Measurements from ENCODE around the gene MEGF8. TPM values are rescaled to one million over a fixed set of nuclear protein-coding genes. Genes with fewer than 3 reads are reported as not detected.

The MEGF8 gene
- total and polyA plus RNA-seq, 2 of the 13 experiments (the other 11 are each of a cell fraction or from before 2014, with no cell fraction given) = 4.0 to 8.8 TPM

DNA sequence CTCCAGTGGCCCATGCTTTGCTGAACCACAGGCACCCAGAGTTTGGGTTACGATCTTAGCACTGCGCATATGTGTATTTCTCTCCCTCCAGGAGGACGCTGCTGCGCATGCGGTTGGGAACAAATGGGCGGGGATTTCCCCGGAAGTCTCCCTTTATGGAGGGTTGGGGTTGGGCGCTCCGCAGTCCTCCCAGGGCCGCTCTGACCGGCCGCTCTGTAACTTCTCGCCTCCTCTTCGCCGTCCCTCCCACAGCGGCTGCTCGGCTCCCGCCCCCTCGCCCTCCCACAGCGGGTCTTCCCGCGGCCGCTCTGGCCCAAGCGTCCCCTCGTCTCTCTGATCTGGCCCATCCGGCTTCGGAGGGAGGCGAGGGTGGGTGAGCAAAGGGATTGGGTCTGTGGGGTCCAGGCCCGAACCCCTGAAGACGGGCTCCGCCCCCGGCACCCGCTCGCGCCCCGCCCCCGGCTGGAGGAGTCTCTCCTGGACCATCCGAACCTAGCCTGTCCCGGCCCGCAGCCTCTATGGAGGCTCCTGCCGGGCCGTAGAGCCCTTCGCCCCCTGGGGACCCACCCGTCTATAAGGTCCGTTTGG lies at the start of gene MEGF8 (continued):
- TF ChIP-seq, protein P1, sequence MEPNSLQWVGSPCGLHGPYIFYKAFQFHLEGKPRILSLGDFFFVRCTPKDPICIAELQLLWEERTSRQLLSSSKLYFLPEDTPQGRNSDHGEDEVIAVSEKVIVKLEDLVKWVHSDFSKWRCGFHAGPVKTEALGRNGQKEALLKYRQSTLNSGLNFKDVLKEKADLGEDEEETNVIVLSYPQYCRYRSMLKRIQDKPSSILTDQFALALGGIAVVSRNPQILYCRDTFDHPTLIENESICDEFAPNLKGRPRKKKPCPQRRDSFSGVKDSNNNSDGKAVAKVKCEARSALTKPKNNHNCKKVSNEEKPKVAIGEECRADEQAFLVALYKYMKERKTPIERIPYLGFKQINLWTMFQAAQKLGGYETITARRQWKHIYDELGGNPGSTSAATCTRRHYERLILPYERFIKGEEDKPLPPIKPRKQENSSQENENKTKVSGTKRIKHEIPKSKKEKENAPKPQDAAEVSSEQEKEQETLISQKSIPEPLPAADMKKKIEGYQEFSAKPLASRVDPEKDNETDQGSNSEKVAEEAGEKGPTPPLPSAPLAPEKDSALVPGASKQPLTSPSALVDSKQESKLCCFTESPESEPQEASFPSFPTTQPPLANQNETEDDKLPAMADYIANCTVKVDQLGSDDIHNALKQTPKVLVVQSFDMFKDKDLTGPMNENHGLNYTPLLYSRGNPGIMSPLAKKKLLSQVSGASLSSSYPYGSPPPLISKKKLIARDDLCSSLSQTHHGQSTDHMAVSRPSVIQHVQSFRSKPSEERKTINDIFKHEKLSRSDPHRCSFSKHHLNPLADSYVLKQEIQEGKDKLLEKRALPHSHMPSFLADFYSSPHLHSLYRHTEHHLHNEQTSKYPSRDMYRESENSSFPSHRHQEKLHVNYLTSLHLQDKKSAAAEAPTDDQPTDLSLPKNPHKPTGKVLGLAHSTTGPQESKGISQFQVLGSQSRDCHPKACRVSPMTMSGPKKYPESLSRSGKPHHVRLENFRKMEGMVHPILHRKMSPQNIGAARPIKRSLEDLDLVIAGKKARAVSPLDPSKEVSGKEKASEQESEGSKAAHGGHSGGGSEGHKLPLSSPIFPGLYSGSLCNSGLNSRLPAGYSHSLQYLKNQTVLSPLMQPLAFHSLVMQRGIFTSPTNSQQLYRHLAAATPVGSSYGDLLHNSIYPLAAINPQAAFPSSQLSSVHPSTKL (CRISPR knock-in tag; IDR thresholded peaks at IDR 0.05) = peak; percentile 58
- TF ChIP-seq, protein P2, sequence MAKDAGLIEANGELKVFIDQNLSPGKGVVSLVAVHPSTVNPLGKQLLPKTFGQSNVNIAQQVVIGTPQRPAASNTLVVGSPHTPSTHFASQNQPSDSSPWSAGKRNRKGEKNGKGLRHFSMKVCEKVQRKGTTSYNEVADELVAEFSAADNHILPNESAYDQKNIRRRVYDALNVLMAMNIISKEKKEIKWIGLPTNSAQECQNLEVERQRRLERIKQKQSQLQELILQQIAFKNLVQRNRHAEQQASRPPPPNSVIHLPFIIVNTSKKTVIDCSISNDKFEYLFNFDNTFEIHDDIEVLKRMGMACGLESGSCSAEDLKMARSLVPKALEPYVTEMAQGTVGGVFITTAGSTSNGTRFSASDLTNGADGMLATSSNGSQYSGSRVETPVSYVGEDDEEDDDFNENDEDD (CRISPR knock-in tag; IDR thresholded peaks at IDR 0.05; ENCODE audit: borderline replicate concordance) = 0 out of 2 replicates have a peak, but pooled peaks have one; percentile 33
- TF ChIP-seq CREB1 (IDR thresholded peaks at IDR 0.05) (no peak), CREB1 (CRISPR knock-in tag; IDR thresholded peaks at IDR 0.05) (peak; percentile 42; the same call in 1 of the 2 replicates), ZNF781 (CRISPR knock-in tag; IDR thresholded peaks at IDR 0.05; ENCODE audit: borderline replicate concordance, not compliant biosample characterization) (peak; percentile 52), HOXA3 (CRISPR knock-in tag; IDR thresholded peaks at IDR 0.05) (peak; percentile 69; the same call in 1 of the 2 replicates), ZFX (CRISPR knock-in tag; IDR thresholded peaks at IDR 0.05; ENCODE audit: low read depth) (peak; percentile 85), ZNF510 (CRISPR knock-in tag; IDR thresholded peaks at IDR 0.05; ENCODE audit: low read depth) (no peak)
- TF ChIP-seq, protein P3, sequence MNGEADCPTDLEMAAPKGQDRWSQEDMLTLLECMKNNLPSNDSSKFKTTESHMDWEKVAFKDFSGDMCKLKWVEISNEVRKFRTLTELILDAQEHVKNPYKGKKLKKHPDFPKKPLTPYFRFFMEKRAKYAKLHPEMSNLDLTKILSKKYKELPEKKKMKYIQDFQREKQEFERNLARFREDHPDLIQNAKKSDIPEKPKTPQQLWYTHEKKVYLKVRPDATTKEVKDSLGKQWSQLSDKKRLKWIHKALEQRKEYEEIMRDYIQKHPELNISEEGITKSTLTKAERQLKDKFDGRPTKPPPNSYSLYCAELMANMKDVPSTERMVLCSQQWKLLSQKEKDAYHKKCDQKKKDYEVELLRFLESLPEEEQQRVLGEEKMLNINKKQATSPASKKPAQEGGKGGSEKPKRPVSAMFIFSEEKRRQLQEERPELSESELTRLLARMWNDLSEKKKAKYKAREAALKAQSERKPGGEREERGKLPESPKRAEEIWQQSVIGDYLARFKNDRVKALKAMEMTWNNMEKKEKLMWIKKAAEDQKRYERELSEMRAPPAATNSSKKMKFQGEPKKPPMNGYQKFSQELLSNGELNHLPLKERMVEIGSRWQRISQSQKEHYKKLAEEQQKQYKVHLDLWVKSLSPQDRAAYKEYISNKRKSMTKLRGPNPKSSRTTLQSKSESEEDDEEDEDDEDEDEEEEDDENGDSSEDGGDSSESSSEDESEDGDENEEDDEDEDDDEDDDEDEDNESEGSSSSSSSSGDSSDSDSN (CRISPR knock-in tag; IDR thresholded peaks at IDR 0.05) = peak; percentile 45
- TF ChIP-seq, protein P4, sequence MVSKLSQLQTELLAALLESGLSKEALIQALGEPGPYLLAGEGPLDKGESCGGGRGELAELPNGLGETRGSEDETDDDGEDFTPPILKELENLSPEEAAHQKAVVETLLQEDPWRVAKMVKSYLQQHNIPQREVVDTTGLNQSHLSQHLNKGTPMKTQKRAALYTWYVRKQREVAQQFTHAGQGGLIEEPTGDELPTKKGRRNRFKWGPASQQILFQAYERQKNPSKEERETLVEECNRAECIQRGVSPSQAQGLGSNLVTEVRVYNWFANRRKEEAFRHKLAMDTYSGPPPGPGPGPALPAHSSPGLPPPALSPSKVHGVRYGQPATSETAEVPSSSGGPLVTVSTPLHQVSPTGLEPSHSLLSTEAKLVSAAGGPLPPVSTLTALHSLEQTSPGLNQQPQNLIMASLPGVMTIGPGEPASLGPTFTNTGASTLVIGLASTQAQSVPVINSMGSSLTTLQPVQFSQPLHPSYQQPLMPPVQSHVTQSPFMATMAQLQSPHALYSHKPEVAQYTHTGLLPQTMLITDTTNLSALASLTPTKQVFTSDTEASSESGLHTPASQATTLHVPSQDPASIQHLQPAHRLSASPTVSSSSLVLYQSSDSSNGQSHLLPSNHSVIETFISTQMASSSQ (IDR thresholded peaks at IDR 0.05; ENCODE audit: low read depth) = no peak
- TF ChIP-seq, protein P4 (CRISPR knock-in tag; IDR thresholded peaks at IDR 0.05; ENCODE audit: borderline replicate concordance) = peak; percentile 53
- TF ChIP-seq, protein P5, sequence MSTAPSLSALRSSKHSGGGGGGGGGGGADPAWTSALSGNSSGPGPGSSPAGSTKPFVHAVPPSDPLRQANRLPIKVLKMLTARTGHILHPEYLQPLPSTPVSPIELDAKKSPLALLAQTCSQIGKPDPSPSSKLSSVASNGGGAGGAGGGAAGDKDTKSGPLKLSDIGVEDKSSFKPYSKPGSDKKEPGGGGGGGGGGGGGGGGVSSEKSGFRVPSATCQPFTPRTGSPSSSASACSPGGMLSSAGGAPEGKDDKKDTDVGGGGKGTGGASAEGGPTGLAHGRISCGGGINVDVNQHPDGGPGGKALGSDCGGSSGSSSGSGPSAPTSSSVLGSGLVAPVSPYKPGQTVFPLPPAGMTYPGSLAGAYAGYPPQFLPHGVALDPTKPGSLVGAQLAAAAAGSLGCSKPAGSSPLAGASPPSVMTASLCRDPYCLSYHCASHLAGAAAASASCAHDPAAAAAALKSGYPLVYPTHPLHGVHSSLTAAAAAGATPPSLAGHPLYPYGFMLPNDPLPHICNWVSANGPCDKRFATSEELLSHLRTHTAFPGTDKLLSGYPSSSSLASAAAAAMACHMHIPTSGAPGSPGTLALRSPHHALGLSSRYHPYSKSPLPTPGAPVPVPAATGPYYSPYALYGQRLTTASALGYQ (CRISPR knock-in tag; IDR thresholded peaks at IDR 0.05) = no peak
- TF ChIP-seq, protein P6, sequence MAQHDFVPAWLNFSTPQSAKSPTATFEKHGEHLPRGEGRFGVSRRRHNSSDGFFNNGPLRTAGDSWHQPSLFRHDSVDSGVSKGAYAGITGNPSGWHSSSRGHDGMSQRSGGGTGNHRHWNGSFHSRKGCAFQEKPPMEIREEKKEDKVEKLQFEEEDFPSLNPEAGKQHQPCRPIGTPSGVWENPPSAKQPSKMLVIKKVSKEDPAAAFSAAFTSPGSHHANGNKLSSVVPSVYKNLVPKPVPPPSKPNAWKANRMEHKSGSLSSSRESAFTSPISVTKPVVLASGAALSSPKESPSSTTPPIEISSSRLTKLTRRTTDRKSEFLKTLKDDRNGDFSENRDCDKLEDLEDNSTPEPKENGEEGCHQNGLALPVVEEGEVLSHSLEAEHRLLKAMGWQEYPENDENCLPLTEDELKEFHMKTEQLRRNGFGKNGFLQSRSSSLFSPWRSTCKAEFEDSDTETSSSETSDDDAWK (CRISPR knock-in tag; IDR thresholded peaks at IDR 0.05) = no peak
